HG02571 (cell line): ENCODE results near the gene LDHAL6A.
A peak's percentile ranks its signal among the peaks of the same experiment; 100 is the strongest.

Experiments
- ATAC-seq: cut with Tn5 transposase; IDR thresholded peaks from one replicate; pipeline ENCODE4 v1.9.1; 2021; ENCODE audit warnings: mild to moderate bottlenecking, moderate library complexity; ENCODE audit not compliant: unreplicated experiment

The LDHAL6A gene

DNA sequence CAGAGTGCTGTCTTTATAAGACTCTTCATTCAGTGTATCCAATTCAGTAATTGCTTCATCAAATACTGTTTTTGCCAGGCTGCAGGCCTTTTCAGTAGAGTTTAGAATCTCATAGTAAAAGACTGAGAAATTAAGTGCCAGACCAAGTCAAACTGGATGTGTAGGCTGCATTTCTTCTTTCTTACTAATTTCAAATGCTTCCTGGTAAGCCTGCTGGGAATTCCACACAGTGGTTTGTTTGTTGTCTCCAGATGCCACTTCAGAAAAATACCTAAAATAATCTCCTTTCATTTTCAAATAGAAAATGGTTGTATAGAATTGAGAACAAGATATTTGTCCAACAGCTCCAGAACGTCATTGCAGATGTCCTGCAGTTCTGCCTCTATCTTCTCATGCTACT lies 34.7 kb downstream of the LDHAL6A start:
- ATAC-seq: no peak

DNA sequence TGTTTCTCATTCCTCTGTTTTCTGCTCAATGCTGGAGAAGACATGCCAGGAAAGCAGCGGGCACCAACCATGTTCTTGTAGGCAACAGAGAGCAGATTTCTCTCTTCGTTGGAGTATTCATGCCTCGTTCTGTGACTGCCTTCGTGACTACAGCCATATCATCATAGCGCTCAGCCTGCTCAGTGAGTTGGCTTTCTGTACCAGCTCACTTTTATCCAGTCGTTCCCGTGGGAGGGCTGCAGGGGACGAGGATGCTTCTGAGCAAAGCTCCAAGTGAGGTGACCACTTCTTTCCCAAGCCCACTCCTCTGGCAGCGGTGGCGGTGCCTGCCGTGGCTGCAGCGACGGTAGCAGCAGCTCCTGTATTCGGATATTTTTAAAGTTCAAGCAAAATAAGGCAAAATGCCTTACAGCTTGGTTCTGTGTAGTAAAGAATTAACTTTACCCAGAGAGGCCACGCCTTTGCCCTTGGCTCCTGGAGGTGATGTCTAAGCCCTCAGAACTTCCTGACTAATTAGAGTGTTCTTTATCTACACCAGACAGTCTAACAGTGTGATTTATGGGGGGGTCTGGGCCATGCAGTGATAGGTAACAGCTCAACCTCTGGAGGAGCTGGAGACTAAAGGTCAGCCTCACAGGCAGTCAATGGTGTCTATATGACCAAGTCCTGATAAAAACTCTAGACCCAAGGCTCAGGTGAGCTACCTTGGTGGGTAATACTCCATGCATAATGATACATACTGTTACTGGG lies 35.3 kb downstream of the LDHAL6A start:
- no peak for ATAC-seq

DNA sequence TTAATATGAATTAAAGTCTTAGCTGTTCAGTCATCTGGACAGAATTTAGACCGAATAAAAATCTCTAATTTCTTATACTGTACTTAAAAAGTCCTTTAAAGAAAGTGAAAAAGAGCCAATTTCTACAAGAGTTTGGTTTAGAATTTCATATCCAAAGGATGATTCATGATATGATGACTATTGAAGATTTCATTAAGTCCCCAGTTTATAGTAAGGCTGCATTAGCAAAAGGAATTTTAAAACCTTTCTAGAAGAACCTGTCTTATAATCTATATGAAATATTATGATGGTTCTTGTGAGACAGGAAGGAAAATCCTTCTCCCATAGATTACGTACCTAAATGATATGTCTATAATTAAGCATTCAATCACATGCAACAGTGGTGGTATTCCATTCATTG lies 36.3 kb downstream of the LDHAL6A start:
- ATAC-seq: no peak

DNA sequence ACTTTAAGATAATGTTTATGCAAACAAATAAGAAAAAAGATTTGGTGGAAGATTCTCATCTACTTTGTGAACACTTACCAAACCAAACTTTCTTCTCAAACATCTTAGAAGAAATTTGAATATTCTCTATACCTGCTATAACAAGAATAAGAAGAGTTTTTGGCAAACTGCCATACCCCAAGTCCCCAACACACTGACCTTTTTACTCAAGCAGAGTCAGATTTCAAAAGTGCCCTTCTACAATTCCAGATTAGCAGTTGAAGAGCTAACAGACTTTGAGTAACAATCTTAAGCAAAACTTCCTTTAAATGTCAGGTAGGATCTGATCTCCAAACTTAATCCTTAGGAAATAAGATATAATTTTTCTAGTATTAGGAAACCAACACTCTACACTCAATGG lies 37.2 kb downstream of the LDHAL6A start:
- no peak for ATAC-seq

DNA sequence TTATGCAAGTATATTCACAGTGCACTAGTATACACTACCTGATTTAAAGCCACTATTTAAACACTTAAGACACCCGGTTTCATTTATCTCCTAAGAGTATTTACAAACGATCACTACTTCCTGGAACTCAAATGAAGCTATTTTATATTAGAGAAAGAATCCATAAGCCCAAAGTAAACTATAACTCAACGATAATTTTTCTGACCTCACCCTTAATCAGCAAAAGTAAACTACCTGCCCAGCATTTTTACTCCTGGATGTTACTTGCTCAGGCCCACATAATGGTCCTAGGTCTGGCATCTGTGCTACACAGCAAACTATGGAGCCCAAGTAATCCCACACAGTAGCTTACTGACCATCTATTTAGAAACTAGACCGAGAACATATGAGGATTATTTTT lies 37.7 kb downstream of the LDHAL6A start:
- no peak for ATAC-seq

DNA sequence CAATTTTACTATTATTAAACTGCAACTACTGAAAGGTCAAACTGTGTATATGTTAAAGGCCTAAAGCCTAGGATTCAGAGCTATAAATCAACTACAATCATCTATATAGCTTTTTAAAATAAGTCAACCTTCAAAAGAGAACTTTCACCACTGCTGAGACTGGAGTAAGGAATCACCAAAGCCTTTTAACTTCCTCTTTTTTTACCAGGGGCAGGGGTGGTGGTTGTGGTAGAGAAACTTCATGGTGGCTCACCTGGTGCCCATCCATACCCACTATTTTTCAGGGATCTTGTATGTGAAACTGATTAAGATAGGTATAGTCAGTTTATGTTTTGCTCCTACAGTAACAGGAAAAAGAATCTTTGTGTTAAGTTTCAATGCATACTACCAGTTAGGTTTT lies 39.6 kb downstream of the LDHAL6A start:
- ATAC-seq: no peak

DNA sequence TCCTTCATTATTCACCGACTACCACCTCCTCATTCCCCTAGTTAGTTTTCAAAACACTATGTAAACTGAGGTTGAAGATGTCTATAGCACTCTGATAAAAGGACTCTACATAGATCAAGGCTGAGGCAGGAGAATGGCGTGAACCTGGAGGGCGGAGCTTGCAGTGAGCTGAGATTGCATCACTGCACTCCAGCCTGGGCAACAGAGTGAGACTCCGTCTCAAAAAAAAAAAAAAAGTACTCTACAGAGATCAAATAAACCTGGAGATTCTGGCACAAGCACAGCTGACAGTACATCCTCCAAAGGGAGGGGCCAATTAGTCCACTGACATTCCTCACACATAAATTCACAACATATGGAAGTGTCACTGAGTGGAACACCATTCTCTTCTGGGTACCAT lies 40.0 kb downstream of the LDHAL6A start:
- ATAC-seq: no peak

DNA sequence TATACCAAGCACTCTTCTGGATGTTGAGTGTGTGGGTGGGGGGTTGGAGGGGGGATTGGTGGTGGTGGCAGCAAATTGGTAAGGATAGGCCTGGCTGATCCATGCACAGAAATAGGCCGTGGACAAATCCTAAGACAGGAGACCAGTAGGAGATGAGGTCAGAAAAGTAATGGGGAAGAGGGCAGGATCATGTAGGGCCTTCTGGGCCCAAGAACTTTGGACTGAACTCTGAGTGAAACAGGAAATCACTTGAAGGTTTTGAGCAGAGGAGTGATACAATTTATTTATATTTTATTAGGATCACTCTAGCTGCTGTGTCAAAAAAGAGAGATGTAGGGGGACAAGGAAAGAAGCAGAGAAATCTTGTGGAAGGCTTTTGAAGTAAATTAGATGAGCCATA lies 42.4 kb downstream of the LDHAL6A start:
- ATAC-seq: no peak

DNA sequence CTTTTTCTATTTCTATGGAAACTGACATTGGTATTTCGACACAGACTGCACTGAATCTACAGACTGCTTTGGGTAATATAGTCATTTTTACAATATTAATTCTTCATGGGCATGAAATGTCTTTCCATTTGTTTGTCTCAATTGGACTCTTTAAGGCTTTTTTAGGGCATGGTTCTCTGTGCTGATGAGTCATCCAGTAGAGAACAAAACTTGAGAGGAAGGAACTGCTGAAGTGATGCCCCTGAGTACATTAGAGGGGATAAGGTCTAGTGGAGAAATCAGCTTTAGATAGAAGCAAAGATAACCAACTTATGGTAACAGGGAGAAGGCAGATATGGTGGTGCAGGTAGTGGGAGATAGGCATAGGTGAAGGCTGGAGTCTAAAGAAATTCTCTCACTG lies 46.0 kb downstream of the LDHAL6A start:
- no peak for ATAC-seq

DNA sequence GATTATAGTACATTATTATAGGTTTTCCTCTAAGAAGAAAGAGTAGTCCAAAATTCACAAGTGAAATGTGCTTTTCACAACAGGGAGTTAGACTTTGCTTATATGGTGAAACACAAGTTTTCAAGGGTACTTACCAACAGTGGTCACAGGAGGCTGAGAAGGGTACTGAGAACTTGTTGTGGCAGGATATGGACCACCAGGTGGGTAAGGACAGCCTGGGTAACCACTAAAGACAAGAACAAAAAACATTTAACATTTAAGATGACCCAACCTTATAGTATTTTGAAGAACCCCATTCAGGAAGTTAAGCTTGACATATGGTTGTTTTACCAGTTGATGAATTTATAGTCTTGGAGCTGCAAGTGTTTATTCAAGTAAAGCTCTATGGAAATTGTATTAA lies 46.7 kb downstream of the LDHAL6A start:
- no peak for ATAC-seq

DNA sequence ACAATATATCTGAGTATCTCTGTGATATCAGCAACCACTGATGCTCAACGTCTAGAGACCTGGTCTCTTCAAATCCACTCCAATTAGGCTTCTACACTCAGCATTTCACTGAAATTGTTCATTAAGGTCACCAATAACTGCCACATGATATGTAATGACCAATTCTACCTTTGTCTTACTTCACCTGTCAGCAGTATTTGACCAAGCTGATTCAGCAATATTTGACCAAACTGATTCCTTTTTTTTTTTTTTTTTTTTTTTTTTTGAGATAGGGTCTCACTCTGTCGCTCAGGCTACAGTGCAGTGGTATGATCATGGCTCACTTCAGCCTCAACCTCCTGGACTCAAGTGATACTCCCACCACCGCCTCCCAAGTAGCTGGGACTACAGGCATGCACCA lies 65.5 kb downstream of the LDHAL6A start:
- ATAC-seq: no peak

DNA sequence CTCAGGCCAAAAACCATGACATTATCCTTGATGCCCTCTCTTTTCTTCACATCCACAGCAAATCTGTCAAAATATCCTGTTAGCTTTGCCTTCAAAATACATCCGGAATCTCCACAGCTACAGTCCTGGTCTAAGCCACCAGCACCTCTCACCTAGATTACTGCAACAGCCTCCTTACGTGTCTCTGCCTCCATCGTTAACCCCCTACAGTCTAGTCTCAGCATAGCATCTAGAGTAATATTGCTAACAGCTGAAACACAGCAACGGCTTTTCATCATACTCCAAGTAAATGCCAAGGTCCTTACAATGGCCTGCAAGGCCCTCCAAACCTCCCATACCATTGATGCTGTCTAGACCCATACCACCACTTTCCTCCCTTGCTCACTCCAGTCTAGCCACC lies 66.7 kb downstream of the LDHAL6A start:
- ATAC-seq: no peak

DNA sequence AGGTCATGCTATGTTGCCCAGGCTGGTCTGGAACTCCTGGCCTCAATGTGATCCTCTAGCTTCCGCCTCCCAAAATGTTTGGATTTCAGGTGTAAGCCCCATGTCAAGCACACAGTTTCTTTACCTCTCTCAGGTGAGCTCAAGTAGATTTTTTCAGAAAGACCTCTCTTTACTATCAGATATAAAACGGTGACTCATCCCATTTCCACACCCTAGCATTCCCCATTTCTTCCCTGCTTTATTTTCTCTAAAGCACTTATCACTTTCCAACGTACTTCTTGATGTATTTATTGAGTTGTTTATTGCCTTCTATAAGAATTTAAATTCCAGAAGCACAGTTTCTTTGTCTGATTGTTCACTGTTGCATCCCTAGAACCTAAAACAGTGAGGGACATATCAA lies 67.4 kb downstream of the LDHAL6A start:
- ATAC-seq: no peak

DNA sequence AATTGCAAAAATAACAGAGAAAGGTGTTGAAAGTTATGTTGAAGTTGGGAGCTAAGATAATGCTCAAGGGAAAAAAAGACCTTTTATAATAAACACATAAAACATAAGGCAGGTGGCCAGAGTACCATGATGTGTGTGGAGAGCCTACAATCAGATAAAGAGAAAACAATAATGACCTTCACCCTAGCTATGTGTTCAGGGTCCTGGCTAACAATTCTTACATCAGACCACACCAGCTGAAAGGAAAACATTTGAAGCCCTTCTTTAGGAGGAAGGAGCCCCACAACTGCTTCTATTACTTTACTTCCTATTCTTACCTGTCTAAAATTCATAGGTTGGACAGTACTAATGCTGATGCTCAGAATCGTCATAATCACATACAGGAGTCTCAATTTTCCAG lies 68.6 kb downstream of the LDHAL6A start:
- no peak for ATAC-seq

DNA sequence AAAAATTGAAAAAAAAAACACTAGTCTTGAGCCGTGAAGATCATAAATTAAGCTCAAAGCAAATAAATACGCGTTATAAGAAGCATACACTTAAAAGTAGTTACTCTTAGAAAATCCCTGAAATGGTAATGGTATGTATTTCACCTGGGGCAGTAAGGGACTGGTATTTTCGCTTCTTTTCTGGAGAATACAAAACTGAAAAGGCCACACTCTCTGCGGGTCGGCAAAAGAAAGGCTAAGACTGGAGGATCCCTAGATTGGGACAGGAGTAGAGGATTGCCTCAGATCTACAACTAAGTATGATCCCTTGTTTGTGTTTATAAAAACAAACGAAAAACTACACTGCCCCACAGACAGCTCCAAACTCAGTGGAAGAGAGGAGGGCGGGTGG lies 70.5 kb downstream of the LDHAL6A start:
- ATAC-seq: no peak

DNA sequence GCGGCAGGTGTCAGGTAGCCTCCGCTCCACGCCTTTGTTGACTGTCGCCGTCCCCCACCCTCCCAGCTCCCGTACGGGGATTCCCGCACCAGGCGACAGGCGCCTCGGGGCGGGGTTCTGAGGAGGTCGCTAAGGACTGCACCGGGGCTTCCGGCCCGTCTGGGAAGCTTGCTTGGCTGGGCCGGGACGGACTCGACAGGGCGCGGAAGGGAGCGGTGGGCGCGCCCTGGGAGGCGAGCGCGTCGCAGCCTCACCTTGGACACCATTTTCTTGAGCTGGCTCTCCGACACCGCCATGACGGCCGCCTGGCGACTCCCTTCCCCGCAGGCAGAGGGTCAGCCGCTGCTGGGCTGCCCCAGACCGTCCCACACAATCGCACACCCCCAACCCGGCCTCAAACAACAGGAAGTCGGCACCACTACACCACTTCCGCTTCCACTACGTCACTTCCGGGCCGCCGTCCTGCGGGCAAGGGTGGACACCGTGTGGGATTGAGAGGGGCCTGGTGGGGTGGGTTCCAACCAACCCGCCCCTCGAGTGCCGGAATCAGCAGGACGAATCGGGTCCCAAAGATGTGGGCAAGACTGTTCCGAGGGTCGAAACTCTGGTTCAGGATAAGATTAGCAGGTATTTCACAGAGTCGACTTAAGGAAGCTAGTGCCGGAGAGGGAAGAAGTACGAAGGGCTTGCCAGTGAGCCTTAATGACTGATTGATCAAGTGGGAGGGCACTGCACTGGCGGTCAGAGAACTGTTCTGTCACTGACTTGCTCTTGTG lies 71.1 kb downstream of the LDHAL6A start, which contains the start of gene TSG101:
TSS of gene TSG101 (minus strand) at position 422 of the 776 bp plus-strand sequence. CDS start at position 296, 126 bp downstream.
- peak; percentile 98 for ATAC-seq

DNA sequence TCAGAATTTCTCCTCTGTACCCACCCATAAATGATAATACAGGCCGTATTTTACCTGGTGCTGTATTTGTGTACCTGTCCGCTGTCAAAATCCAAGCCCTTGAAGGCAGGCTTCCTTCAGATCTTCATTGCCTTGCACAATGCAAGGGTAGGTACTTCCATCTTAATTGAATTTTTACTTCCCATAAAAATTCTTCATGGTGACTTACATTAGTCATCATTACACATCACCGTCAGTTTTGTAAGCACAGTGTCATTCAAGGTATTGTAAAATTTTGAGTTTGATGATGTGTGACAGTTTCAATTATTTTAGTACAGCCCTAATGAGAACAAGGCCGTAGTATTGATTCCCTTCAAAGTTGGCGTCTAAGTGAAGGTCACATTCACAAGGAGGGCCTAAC lies 71.9 kb downstream of the LDHAL6A start:
- no peak for ATAC-seq
